Spleen (tissue), 7 donors: ENCODE measurements around the gene MED13L.

ENCODE experiments used
- CTCF ChIP-seq, 11 experiments: fragments of 200-600 bp in 7 of 11; fragments of 450-650 bp in 4 of 11; sonication (generic) in 4 of 11; IDR thresholded peaks in 8 of 11; conservative IDR thresholded peaks in 3 of 11; 1 replicate in 7 of 11; 2 replicates in 4 of 11; pipeline versions ENCODE4 v1.4.0 to v1.8.0; 2016 to 2021; ENCODE audit warnings: antibody characterized with exemption in 11 of 11, inconsistent platforms in 4 of 11, mild to moderate bottlenecking in 1 of 11
- POLR2A ChIP-seq, 3 donors: fragments of 450-650 bp; IDR thresholded peaks; one replicate each; pipeline ENCODE4 v1.5.1; 2017; ENCODE audit warnings: antibody characterized with exemption in 3 of 3, mild to moderate bottlenecking in 1 of 3
- donor health status: DM: no; HTN: no; CAD: no; lungs with moderate emphysema.
- donor health status: DM: no; HTN: no; CAD: no.
- donor health status: DM: no; HTN: no; CAD: no.

GRCh38 chr12:116141833-116142162 is 135.7 kb downstream of the MED13L start:
- TF ChIP-seq POLR2A (IDR thresholded peaks at IDR 0.05): no peak
- TF ChIP-seq CTCF (IDR thresholded peaks at IDR 0.05 in 8 of 11, conservative IDR thresholded peaks at IDR 0.05 in 3 of 11): no peak
